GM19043 (cell line): ENCODE data around the gene CPPED1.

Source experiments
- ATAC-seq: cut with Tn5 transposase; IDR thresholded peaks from one replicate; pipeline ENCODE4 v1.9.1; 2021; ENCODE audit warnings: low read depth; ENCODE audit not compliant: unreplicated experiment

The CPPED1 gene

DNA sequence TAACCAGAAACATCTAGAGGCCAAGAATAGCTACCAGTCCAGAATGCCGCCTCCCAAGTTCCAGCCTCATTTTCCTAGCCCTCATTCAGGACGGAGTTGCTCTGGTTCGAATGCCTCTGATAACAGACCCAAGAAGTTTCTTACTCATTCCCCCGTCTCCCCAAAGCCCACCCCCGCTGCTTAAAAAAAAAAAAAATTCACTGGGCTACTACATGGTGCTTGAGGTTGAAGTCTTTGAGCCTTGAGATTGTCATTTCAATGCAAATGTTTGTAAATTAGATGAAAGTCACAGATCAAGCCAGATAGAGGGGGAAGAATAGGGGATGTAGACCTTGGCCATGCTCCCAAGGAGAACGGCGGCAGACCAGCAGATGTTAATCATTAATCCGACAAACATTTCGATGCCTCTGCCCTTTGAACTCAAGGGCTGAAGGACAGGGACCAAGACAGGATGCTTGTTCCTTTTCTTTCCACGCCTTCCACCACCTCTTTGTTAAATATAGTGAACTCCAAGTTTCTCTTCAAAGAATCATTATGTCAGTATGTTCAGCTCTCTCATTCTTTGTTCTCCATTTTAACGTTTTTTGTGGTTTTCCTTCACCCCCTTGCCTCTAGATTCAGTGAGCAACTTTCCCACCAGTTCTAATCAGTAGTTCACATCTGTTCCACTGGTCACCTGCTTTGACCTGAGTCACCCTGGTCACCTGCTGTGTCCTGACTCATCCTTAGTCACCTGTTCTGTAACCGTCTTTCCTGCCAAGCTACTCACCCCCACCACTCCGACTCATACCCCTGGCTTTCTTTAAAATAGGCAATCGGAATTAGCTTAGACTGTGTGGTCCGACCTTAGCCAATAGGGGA, 190.3 kb downstream of the CPPED1 start:
- ATAC-seq: no peak

DNA sequence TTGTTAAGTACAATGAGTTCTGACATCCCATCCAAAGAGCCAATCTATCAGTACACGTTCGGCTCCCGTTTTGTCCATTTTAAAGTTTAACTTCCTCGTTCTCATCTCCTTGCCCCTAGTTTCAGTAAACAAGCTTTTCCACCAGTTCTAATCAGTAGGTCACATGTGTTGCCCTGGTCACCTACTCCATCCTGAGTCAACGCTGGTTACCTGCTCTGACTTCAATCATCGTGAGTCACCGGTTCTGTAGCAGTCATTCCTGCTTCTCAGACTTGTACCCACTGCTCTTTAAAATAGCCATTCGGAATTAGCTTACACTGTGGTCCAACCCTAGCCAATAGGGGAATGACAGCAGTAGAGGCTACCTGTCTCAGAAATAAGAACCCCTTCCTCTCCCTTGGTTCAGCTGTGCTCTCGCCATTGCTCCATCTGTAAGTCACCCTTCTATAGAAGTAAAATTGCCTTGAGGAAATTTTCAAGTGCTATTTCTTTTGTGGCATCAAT, 191.0 kb downstream of the CPPED1 start:
- no peak for ATAC-seq

DNA sequence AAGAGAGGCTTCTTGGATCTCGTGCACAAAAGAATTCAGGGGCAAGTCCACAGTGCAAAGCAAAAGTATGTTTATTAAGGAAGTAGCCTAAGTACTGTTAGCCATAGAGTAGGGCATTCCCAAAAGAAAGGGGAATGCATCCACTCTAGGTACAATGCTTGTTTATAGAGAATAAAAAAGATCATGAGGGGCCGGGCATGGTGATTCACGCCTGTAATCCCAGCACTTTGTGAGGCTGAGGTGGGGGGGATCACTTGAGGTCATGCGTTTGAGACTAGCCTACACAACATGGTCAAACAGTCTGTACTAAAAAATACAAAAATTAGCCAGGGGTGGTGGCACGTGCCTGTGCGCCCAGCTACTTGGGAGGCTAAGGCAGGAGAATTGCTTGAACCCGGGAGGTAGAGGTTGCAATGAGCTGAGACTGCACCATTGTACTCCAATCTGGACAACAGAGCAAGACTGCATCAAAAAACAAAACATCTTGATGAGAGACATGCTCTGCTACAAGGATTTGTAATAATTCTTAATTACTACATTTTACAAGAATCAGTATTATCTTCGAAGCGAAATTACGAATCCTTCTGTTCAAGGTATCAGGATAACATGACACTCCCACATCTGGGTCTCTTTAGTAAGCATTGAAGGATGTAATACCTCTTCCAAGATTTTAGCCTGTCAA, 191.6 kb downstream of the CPPED1 start:
- no peak for ATAC-seq

DNA sequence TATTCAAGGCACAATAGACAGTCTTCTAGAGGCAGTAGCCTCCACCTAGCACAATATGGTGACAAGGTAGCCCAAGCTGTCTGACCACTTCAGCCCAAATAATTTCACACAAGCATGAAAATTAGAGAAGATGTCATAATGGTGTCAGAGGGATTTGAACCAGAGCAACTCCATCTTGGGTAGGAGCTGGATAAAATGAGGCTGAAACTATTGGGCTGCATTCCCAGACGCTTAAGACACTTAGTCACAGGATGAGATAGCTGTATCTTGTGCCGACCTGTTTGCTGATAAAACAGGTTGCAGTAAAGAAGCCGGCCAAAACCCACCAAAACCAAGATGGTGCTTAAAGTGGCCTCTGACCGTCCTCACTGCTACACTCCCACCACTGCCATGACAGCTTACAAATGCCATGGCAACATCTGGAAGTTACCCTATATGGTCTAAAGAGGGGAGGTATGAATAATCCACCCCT, 192.6 kb downstream of the CPPED1 start:
- no peak for ATAC-seq

DNA sequence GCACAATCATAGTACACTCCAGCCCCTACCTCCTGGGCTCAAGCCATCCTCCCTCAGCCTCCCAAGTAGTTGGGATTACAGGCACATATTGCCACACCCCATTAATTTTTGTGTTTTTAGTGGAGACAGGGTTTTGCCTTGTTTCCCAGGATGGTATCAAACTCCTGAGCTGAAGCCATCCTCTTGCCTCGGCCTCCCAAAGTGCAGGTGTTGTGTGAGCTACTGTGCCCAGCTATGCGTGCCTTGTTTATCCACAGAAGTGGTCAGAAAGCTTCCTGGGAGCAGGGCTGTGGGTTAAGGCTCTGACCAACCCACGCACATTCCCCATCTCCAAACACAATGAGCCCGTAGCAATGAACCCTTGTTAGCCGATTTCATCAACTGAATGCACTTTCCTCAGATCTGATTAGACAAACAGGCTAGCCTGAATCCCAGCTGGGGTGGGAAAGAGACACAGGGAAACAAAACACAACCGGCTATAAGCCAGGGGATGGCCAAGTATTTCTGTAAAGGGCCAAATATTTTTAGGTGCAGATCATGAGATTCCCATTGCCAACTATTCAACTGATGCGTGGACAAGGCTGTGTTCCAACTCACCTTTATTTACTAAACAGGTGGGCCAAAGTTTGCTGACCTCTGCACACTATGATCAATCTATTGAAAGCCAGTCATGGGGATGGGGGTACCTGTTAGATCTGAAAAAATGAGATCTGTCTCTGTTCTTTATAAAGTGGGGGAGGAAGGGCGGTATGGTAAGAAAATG, 193.6 kb downstream of the CPPED1 start:
- ATAC-seq: no peak
